ENCODE data around the gene CCDC12. TPM values are rescaled to one million over a fixed set of nuclear protein-coding genes. Genes with fewer than 3 reads are reported as not detected.
A peak's percentile ranks its signal among the peaks of the same experiment; 100 is the strongest.

CCDC12 gene
- polyA plus RNA-seq, 1 donor: 45.4 TPM

- DNase-seq: no peak
Observed at GRCh38 chr3:46876313-46877300, 99.9 kb downstream of the CCDC12 start.

- no peak for DNase-seq
Observed at GRCh38 chr3:46875560-46875959, 101.0 kb downstream of the CCDC12 start.

GRCh38 chr3:46874430-46874829, 102.1 kb downstream of the CCDC12 start:
- peak; percentile 75 for DNase-seq

- DNase-seq: no peak
Observed at GRCh38 chr3:46873521-46873920, 103.0 kb downstream of the CCDC12 start.

Other genes starting within 250 kb of the CCDC12 start
- gene MYL3, start 113.3 kb downstream of the CCDC12 start, polyA plus RNA-seq (ENCODE audit: insufficient read length): 20.1 TPM
- 178 TPM for gene PTH1R, start 99.0 kb downstream of the CCDC12 start, polyA plus RNA-seq (ENCODE audit: insufficient read length)
- gene NBEAL2, start 2.9 kb upstream of the CCDC12 start, polyA plus RNA-seq (ENCODE audit: insufficient read length): 44.0 TPM
- 79.8 TPM for gene SETD2, start 187.4 kb upstream of the CCDC12 start, polyA plus RNA-seq (ENCODE audit: insufficient read length)